ENCODE measurements around the gene RPL41.
"Not testable (repeated sequence)": the region's sequence is repeated elsewhere in the genome, so short reads cannot be mapped to it uniquely, and the experiment has no call there.

Gene RPL41

GRCh38 chr12:56116267-56117081 is at the start of gene RPL41:
TSS of gene RPL41 (plus strand) at chr12:56116633.
- DNase-seq, result peak; percentile 69

GRCh38 chr12:56071648-56072047 is 44.8 kb upstream of the RPL41 start:
- no peak for DNase-seq

GRCh38 chr12:56074396-56074795 is 42.0 kb upstream of the RPL41 start:
- DNase-seq, result no peak

GRCh38 chr12:56077966-56078365 is 38.5 kb upstream of the RPL41 start:
- not testable (repeated sequence) for DNase-seq

DNA sequence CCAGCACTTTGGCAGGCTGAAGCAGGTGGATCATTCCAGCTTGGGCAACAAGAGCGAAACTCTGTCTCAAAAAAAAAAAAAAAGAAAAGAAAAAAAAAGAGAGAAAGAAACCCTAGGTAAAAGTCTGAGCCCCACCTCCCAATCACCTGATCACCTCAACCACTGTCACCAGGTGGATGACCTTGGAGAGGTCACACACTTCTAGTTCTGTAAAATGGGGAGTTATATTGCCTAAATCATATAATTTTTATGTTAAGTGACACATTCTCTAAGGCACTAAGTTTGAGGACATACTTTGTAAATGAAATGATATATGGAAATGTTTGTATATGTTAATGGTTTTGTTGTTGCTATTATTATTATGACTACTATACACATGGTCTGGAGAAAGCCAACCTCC is 38.0 kb upstream of the RPL41 start:
- DNase-seq, result no peak

DNA sequence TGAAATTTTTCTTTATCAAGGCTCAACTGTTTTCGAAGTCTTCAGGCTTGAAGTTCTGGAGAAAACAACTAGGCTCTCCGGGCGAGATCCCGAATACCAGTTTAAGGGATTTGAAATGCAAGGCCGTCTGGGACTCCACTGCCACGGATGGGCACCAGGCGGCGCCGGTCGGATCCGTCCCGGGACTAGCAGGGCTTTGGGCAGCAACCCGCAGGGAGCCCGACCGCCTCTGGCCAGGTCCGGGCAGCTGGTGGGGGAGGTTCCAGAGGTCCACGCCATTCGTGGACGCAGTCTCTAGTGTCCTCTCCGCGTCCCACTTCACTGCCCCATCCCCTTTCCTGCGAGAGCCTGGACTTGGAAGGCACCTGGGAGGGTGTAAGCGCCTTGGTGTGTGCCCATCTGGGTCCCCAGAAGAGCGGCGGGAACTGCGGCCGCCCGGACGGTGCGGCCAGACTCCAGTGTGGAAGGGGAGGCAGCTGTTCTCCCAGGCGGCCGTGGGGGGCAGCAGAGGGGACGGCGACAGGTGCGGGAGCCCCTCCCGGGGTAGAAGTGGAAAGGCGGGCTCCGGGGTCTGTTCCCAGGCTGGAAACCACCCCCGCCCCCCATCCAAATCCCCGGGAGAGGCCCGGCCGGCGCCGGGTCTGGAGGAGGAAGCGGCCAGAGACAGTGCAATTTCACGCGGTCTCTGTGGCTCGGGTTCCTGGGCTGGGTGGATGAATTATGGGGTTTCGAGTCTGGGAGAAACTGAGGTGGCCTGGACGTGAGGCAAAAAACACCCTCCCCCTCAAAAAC is 37.3 kb upstream of the RPL41 start:
- peak; percentile 42 for DNase-seq

DNA sequence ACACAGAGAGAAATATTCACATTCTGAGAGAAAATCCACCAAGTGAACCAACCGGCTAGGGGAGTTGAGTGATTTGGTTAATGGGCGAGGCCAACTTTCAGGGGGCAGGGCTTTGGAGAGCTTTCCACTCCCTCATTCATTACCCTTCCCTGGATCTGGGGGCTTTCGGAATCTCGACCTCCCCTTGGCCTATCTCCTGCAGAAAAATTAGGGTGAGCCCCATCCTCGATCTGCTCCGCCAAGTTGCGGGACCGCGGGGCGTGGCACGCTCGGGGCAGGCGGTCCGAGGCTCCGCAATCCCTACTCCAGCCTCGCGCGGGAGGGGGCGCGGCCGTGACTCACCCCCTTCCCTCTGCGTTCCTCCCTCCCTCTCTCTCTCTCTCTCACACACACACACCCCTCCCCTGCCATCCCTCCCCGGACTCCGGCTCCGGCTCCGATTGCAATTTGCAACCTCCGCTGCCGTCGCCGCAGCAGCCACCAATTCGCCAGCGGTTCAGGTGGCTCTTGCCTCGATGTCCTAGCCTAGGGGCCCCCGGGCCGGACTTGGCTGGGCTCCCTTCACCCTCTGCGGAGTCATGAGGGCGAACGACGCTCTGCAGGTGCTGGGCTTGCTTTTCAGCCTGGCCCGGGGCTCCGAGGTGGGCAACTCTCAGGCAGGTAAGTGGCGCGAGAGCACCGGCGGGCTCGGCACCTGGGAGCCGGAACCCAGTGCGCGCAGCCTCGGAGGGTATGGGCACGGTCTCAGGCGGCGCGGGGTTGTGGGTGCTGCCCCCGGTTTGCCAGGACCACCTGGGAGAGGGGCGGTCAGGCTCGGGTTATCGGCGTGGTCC is 36.5 kb upstream of the RPL41 start, which contains the start of gene ERBB3:
Gene ERBB3, plus strand, starts transcription at position 443 of the 833 bp plus-strand sequence. Its CDS starts 136 bp downstream, at position 579.
- DNase-seq, result peak; percentile 53

DNA sequence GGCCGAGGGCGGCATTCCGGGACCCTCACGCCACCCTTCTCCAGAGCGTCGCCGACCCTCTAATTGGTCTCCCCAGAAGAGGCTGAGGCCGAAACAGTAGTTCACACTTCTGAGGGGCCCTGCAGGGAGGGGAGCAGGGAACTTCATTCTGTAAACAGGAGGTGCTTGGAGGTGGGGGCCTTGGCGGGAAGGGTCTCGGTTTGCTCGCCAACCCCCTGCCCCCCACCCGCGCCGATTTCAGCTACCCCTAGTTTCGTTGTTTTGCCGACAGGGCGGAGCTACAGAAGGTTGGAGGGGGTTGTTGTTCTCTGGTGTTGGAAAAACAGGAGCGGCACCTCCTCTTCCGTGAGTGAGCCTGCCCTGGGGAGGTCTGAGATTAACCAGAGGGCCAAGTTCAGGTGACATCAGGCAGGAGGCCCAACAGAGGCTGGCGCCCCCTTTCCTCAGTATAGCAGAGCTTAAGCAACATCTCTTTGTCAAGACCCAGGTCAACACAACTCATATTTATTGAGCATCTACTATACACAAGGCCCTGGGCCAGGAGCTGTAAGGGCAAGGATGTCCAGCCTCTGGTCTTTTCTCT is 35.8 kb upstream of the RPL41 start:
- no peak for DNase-seq

DNA sequence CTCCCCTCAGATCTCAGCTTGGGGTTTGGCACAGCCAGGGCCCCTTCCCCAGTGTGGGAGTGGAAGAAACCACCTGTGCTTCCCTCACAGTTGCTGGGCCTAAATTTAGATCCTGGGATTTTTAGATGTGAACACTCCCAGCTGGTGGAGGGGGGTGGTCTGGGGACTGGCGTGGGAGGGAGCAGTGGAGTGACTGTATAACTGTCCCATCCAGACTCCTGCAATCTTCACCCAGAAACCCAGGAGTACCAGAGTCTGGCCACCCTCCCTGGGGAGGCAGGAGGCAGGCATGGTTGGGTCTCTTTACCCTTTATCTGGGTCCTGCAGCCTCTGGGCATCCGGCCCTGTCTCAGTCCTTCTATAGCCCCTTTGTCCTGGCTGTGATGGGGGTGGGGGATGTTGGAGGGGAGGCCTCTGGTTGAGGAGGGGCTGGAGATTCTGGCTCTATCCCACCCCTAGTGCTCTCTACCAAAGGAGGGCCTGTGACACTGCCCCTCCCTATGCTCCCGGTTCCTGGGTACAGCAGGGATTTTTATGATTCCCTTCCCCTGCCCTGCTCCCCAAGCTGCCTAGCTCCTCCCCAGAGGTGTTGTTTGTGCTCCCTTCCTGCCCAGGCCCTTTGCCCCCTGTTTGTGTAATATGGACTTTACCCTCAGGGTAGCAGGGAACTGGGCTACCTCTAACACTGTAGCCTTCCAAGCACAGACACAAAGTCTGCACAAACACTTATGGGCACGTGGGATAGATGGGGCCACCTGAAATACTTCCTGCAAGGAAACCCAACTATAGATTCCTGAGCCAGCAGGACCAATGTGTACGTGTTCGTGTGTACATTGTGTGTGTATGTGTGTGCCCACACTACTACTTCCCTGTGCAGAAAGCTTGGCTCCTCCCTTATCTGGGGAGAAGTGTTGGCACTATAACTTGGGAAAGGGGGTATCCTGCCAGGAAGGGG is 34.8 kb upstream of the RPL41 start:
- DNase-seq, result no peak

GRCh38 chr12:56082382-56082781 is 34.1 kb upstream of the RPL41 start:
- no peak for DNase-seq

DNA sequence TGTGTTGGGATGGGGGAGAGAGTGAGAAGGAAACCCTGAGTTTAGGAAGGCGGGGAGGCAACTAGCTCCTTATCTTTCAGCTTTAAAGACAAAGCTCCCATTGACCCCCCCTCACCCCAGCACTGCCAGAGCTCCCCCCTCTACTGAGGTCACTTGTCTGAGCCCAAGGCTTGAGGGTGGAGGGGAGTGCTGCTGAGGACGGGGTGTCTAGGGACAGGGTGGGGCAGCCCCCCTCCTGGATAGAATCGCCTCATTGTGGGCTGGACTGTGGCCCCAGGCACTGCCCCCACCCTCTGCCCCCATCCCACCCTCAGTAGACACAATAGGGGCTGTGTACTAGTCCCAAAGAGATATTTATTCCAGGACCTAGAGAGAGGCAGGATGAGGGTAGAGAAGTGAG is 33.5 kb upstream of the RPL41 start:
- no peak for DNase-seq

DNA sequence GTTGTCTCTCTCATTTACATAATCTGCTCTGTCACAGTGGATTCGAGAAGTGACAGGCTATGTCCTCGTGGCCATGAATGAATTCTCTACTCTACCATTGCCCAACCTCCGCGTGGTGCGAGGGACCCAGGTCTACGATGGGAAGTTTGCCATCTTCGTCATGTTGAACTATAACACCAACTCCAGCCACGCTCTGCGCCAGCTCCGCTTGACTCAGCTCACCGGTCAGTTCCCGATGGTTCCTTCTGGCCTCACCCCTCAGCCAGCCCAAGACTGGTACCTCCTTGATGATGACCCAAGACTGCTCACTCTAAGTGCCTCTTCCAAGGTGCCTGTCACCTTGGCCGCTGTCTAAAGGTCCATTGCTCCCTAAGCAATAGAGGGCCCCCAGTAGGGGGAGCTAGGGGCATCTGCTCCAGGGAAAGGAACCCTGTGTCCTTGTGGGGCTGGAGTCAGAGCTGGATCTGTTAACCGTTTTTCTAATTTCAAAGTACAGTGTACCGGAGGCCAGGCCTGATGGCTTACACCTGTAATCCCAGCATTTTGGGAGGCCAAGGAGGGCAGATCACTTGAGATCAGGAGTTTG is 31.4 kb upstream of the RPL41 start:
- no peak for DNase-seq

GRCh38 chr12:56086096-56086495 is 30.3 kb upstream of the RPL41 start:
- no peak for DNase-seq

DNA sequence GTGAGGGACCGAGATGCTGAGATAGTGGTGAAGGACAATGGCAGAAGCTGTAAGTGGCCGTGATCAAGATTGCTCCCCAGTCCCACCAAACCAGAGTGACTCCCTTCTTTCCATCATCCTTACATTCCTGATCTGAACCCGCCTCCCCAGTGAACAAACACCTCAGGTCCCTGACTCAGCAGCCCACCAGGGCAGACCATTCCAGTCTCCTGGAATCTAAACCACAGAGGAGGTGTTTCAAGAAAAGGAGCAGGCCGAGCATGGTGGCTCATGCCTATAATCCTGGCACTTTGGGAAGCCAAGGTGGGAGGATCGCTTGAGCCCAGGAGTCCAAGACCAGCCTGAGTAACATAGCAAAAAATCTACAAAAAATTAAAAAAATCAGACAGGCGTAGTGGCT is 29.8 kb upstream of the RPL41 start:
- no peak for DNase-seq

- DNase-seq, result no peak
These were observed 29.2 kb upstream of the RPL41 start for GRCh38 chr12:56087220-56087619.

GRCh38 chr12:56097738-56098137 is 18.7 kb upstream of the RPL41 start:
- no peak for DNase-seq

DNA sequence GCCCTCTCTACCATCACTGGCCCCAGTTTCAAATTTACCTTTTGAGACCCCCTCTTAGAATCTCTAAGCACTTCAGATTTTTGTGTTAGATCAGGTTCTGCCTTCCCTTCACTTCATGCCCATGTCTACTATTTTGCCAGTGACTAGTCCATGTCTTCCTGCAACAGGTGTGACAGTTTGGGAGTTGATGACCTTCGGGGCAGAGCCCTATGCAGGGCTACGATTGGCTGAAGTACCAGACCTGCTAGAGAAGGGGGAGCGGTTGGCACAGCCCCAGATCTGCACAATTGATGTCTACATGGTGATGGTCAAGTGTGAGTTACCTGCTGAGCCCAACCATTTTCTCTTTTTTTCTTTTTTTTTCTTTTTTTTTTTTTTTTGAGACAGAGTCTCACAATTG is 17.8 kb upstream of the RPL41 start:
- no peak for DNase-seq

DNA sequence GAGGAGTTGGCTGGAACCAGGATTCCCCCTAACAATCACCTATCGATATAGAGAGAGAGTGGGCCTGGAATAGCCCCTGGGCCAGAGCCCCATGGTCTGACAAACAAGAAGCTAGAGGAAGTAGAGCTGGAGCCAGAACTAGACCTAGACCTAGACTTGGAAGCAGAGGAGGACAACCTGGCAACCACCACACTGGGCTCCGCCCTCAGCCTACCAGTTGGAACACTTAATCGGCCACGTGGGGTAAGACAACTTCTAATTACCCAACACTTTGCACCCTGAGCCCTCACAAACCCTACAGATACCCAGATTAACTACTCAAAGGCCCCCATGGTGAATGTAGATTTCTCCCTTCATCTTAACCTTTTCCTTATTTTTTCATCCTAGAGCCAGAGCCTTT is 16.6 kb upstream of the RPL41 start:
- DNase-seq, result no peak

GRCh38 chr12:56101045-56101444 is 15.4 kb upstream of the RPL41 start:
- no peak for DNase-seq

GRCh38 chr12:56102683-56103065 is 13.8 kb upstream of the RPL41 start:
- no peak for DNase-seq

DNA sequence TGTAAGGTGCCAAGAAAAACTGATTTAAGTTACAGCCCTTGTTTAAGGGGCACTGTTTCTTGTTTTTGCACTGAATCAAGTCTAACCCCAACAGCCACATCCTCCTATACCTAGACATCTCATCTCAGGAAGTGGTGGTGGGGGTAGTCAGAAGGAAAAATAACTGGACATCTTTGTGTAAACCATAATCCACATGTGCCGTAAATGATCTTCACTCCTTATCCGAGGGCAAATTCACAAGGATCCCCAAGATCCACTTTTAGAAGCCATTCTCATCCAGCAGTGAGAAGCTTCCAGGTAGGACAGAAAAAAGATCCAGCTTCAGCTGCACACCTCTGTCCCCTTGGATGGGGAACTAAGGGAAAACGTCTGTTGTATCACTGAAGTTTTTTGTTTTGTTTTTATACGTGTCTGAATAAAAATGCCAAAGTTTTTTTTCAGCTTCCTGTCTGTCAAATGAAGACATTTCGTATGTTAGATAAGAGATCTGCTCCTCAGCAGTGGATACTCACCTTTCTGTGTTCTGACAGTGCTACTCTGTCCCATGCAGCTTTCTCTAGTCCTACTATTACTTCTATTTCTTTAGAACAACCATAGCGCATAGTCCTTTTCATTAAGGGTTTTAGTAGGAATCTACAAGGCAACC is 13.2 kb upstream of the RPL41 start:
- DNase-seq, result no peak

Data from DMS79 (cell line).